ENCODE results near the gene EFNB2.

EFNB2 gene

DNA sequence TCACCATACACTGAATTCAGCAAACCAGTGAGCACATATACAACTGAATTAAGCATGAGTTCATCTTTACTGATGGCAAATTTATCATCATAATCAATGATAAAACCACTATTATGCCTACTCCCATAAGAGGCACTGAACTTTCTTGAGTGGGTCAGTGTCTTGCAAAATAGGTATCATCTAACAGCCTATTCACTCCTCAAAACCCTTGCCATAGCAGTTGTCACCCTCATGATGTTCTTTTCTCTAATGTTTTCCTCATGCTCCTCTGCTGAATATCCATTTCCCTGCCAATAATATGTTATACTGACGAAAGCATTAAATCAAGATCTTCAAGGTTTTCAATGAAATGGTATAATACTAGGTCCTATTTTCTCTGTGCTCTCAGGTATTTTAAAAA lies 26.8 kb upstream of the EFNB2 start:
- TF ChIP-seq, protein P1, sequence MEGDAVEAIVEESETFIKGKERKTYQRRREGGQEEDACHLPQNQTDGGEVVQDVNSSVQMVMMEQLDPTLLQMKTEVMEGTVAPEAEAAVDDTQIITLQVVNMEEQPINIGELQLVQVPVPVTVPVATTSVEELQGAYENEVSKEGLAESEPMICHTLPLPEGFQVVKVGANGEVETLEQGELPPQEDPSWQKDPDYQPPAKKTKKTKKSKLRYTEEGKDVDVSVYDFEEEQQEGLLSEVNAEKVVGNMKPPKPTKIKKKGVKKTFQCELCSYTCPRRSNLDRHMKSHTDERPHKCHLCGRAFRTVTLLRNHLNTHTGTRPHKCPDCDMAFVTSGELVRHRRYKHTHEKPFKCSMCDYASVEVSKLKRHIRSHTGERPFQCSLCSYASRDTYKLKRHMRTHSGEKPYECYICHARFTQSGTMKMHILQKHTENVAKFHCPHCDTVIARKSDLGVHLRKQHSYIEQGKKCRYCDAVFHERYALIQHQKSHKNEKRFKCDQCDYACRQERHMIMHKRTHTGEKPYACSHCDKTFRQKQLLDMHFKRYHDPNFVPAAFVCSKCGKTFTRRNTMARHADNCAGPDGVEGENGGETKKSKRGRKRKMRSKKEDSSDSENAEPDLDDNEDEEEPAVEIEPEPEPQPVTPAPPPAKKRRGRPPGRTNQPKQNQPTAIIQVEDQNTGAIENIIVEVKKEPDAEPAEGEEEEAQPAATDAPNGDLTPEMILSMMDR (IDR thresholded peaks at IDR 0.05; ENCODE audit: extremely low read depth, insufficient read depth, missing control alignments), result no peak
- no peak for DNase-seq (ENCODE audit: low spot score)
- in situ Hi-C loops (cut with MboI; ENCODE audit: low pct_unique_long_range_greater_than_20kb, low sequenced_read_pairs, unreplicated experiment), result loop anchor here (25.0 kb wide), 1 partner anchor 1575 kb away; no protein-coding TSS in a partner anchor

DNA sequence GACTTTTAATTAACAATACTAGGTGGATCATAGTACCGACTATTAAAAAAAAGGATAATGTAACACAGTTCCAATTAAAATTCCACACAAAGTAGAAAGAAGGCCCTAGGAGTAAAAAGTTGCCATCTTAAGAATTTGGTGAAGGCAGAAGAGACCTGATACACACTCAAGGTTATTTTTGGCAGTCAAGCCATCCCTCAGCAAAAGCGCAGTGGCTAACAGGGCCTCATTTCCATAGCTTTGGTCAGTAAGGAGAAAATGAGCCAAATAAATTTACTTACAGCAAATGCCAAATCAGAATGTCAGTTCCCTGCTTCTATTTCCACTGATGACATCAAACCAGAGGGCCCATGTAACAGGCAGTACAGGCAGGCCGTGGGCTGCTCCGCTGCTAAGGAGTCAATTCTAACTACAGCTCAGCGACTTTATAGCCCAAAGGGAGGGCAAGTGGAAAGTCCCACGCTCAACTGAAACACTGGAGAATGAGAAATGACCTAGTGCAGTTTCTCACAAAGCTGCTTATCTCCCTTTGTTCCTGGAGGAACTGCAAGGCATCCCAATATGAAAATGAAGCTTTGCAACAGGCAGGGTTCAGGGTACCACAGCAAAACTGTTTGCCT lies 26.2 kb upstream of the EFNB2 start:
- TF ChIP-seq, protein P1 (IDR thresholded peaks at IDR 0.05; ENCODE audit: extremely low read depth, insufficient read depth, missing control alignments), result no peak
- DNase-seq (ENCODE audit: low spot score), result peak; percentile 48
- in situ Hi-C loops (cut with MboI; ENCODE audit: low pct_unique_long_range_greater_than_20kb, low sequenced_read_pairs, unreplicated experiment), result loop anchor here (25.0 kb wide), 1 partner anchor 1574 kb away; no protein-coding TSS in a partner anchor

DNA sequence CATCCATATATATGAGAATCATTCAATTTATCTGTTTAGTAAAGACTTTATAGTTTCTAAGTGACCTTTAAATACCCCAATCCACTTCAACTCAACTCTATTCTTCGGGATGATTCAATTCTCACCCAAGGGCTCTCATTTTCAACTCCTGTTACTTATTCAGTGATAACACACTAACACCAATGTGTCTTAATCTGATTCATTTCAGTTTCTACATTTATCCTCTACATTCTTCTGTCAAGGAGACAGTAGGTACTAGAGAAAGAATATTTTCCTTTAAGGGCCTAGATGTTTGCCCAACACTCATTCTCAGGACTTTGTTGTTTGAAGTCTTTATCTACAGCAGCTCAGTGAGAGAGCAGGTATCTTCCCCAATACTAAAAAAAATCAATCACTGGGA lies 25.4 kb upstream of the EFNB2 start:
- TF ChIP-seq, protein P1 (IDR thresholded peaks at IDR 0.05; ENCODE audit: extremely low read depth, insufficient read depth, missing control alignments), result no peak
- in situ Hi-C loops (cut with MboI; ENCODE audit: low pct_unique_long_range_greater_than_20kb, low sequenced_read_pairs, unreplicated experiment), result loop anchor here (25.0 kb wide), 1 partner anchor 1574 kb away; no protein-coding TSS in a partner anchor
- DNase-seq (ENCODE audit: low spot score), result peak; percentile 14

DNA sequence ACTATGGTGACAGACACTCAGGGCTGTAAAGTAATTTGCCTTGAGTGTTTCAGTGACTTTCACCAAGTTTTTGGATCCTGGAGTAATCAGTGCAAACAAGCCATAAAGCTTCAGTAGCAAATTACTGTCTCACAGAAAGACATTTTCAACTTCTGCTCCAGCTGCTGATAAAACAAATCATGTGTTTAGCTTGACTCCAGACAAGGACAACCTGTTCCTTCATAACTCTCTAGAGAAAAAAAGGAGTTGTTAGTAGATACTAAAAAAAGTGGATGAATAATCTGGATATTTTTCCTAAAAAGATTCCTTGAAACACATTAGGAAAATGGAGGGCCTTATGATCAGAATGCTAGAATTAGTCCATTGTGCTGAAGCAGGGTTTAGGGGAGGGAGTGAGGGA lies 23.1 kb upstream of the EFNB2 start:
- TF ChIP-seq, protein P1 (IDR thresholded peaks at IDR 0.05; ENCODE audit: extremely low read depth, insufficient read depth, missing control alignments), result no peak
- no peak for DNase-seq (ENCODE audit: low spot score)
- in situ Hi-C loops (cut with MboI; ENCODE audit: low pct_unique_long_range_greater_than_20kb, low sequenced_read_pairs, unreplicated experiment), result loop anchor here (25.0 kb wide), 1 partner anchor 1571 kb away; no protein-coding TSS in a partner anchor

DNA sequence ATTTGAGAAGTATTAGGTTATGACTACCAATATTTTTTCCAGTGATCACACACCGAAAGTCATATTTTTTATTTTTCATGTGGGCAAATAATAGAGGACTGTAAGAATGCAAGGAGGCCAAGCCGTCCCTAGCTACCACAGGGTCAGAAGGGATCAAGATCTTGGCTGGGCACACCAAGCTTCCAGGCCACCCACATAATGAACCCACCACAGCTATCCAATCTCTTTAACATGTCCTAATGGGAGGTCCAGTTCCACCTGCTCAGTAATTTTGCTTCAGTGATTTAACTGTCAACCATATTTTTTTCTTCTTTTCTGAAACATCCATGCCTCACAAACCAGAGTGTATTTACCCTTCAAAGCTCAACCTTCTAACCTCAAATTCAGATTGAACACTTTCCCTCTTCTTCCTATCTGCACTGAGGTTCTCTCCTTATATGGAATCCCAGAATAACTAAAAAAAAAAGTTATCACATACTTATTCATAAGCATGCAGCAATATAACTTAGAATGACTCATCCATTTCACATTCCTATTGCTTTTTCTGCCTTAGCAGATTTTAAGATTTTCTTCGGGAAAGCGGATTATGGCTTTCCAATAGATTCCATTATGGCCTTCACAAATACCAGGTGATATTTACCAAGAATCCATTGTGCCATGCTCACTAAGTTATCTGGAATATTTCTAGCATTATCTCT lies 20.3 kb upstream of the EFNB2 start:
- in situ Hi-C loops (cut with MboI; ENCODE audit: low pct_unique_long_range_greater_than_20kb, low sequenced_read_pairs, unreplicated experiment), result loop anchor here (25.0 kb wide), 1 partner anchor 1568 kb away; no protein-coding TSS in a partner anchor
- no peak for DNase-seq (ENCODE audit: low spot score)
- TF ChIP-seq, protein P1 (IDR thresholded peaks at IDR 0.05; ENCODE audit: extremely low read depth, insufficient read depth, missing control alignments), result no peak

DNA sequence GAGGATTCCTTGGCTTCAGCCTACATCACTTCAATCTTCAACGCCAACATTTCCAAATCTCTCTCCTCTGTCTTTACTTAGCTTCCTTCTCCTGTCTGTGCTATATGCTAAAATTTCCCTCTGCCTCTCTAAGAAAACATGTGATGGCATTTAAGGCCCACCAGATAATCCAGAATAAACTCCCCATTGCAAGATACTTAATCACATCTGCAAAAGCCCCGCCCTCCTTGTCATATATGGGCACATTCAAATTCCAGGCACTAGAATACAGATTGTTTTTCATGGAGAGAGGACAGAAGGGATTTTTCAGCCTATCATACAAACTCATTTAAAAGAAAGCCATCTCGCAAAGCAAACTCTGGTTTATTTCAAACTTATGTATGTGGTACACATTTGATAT lies 16.3 kb upstream of the EFNB2 start:
- no peak for DNase-seq (ENCODE audit: low spot score)
- in situ Hi-C loops (cut with MboI; ENCODE audit: low pct_unique_long_range_greater_than_20kb, low sequenced_read_pairs, unreplicated experiment), result loop anchor here (25.0 kb wide), 1 partner anchor 1564 kb away; no protein-coding TSS in a partner anchor
- TF ChIP-seq, protein P1 (IDR thresholded peaks at IDR 0.05; ENCODE audit: extremely low read depth, insufficient read depth, missing control alignments), result no peak

All from GM13977 (cell line).